Activated CD4-positive, alpha-beta T cell treated with anti-CD3 and anti-CD28 coated beads, Interleukin-2, amount 10 ng/mL, durations not matched to agents 7 days and 5 days (primary cell): Measurements from ENCODE around the gene TAPT1. TPM values are rescaled to one million over a fixed set of nuclear protein-coding genes. Genes with fewer than 3 reads are reported as not detected.

Experiments
- CTCF ChIA-PET: fragments of 350-600 bp; sonication (Branson Sonifier 250); formaldehyde crosslinking; loops from one replicate; lab custom pipeline; 2021; ENCODE audit warnings: antibody characterized with exemption; lab: Charles Lee
- POLR2A ChIA-PET: fragments of 350-600 bp; sonication (Branson Sonifier 250); formaldehyde crosslinking; loops from one replicate; lab custom pipeline; 2021; ENCODE audit warnings: antibody characterized with exemption; lab: Charles Lee
- DNase-seq: peaks from one replicate; pipeline ENCODE4 v3.0.0-alpha.2; 2020
- H3K27ac Mint-ChIP-seq: one replicate; pipeline ENCODE4 v1.8.0; 2021; ENCODE audit warnings: mild to moderate bottlenecking, moderate library complexity, mixed read lengths
- H3K27me3 Mint-ChIP-seq: one replicate; pipeline ENCODE4 v1.8.0; 2021; ENCODE audit warnings: mixed read lengths
- H3K36me3 Mint-ChIP-seq: one replicate; pipeline ENCODE4 v1.8.0; 2021; ENCODE audit warnings: low read depth, mixed read lengths
- H3K4me1 Mint-ChIP-seq: one replicate; pipeline ENCODE4 v1.8.0; 2021; ENCODE audit warnings: mixed read lengths
- H3K4me3 Mint-ChIP-seq: one replicate; pipeline ENCODE4 v1.8.0; 2021; ENCODE audit warnings: mild to moderate bottlenecking, moderate library complexity, mixed read lengths
- H3K9me3 Mint-ChIP-seq: one replicate; pipeline ENCODE4 v1.8.0; 2021; ENCODE audit warnings: mixed read lengths
- total RNA-seq, 2 experiments: library from RNA; stranded (reverse); gene quantifications; one replicate each; pipeline ENCODE4 v1.2.3, GENCODE V29; 2021

The TAPT1 gene
- total RNA-seq, 2 experiments from 2014 or later, result 49.6 to 58.2 TPM

DNA sequence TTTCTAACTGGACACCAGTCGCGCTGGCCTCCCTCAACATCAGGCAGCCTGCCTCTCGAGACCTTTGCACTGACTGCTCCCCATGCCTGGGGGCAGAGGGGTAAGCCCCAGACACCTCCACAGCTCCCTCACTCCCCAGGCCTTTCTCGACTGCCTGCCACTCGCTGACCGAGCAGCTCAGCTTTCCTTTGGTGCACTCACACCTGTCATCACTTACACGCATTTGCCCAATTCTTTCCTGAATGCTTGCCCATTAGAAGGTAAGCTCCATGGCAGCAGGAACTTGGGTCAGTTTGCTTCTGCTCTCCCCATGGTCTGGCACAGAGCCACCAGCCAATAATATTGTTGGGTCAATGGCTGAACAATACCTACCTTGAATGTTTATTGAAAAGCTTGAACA is 110.3 kb downstream of the TAPT1 start:
- Mint-ChIP-seq H3K9me3 (peaks cover 3% of the 10 kb centered on the region), H3K4me1 (no peaks in the 10 kb centered on the region), H3K4me3 (no peak overlapping the region), H3K27ac (no peak overlapping the region), H3K36me3 (no peaks in the 10 kb centered on the region), H3K27me3 (no peaks in the 10 kb centered on the region)
- DNase-seq, result no peak
- ChIA-PET CTCF (no interaction called here), POLR2A (no interaction called here)

- no peak for DNase-seq
- Mint-ChIP-seq H3K27me3 (no peaks in the 10 kb centered on the region), H3K27ac (no peak overlapping the region), H3K36me3 (no peaks in the 10 kb centered on the region), H3K4me1 (no peaks in the 10 kb centered on the region), H3K9me3 (no peaks in the 10 kb centered on the region), H3K4me3 (no peak overlapping the region)
- POLR2A ChIA-PET, result no interaction called here
- CTCF ChIA-PET, result no interaction called here
Observed at GRCh38 chr4:16114546-16114945, 111.7 kb downstream of the TAPT1 start.

GRCh38 chr4:16113741-16114140 is 112.5 kb downstream of the TAPT1 start:
- Mint-ChIP-seq H3K4me1 (no peaks in the 10 kb centered on the region), H3K27me3 (no peaks in the 10 kb centered on the region), H3K4me3 (no peak overlapping the region), H3K9me3 (no peaks in the 10 kb centered on the region), H3K36me3 (no peaks in the 10 kb centered on the region), H3K27ac (no peak overlapping the region)
- POLR2A ChIA-PET, result no interaction called here
- DNase-seq, result no peak
- CTCF ChIA-PET, result no interaction called here

DNA sequence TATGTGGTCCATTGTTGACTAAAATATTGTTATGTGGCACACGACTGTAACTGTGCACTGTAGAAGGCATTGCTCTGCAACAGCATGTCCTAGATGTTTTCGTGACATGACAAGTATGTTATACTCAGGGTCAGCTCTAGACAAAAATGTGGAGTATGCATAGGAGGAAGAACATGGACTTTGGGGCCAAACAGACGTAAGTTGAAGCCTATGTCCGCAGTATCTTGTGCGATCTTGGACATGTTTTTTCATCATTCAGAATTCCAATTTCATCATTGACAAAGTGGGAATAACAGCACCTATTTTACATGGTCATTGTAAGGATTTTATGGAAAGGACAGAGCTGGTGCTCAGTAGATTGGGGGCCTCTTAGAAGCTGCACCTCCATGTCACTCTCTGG is 114.7 kb downstream of the TAPT1 start:
- ChIA-PET POLR2A (no interaction called here), CTCF (no interaction called here)
- H3K4me3 Mint-ChIP-seq, result no peak overlapping the region
- no peaks in the 10 kb centered on the region for H3K27me3 Mint-ChIP-seq
- H3K27ac Mint-ChIP-seq, result no peak overlapping the region
- H3K4me1 Mint-ChIP-seq, result no peaks in the 10 kb centered on the region
- no peaks in the 10 kb centered on the region for H3K36me3 Mint-ChIP-seq
- no peaks in the 10 kb centered on the region for H3K9me3 Mint-ChIP-seq
- no peak for DNase-seq

- no peak overlapping the region for H3K4me3 Mint-ChIP-seq
- ChIA-PET POLR2A (no interaction called here), CTCF (interaction anchor here (1.7 kb wide), 1 partner anchor 23 kb away, joined by 4 read pairs; no protein-coding TSS in a partner anchor)
- no peaks in the 10 kb centered on the region for H3K27me3 Mint-ChIP-seq
- no peaks in the 10 kb centered on the region for H3K4me1 Mint-ChIP-seq
- H3K27ac Mint-ChIP-seq, result no peak overlapping the region
- no peaks in the 10 kb centered on the region for H3K9me3 Mint-ChIP-seq
- DNase-seq, result no peak
- no peaks in the 10 kb centered on the region for H3K36me3 Mint-ChIP-seq
Observed at GRCh38 chr4:16110661-16111290, 115.5 kb downstream of the TAPT1 start.

Other genes starting within 250 kb of the TAPT1 start
- gene PROM1, start 142.4 kb downstream of the TAPT1 start, total RNA-seq, result not detected